HG02759 (cell line): ENCODE measurements around the gene KRT37.

Source experiments
- ATAC-seq: cut with Tn5 transposase; IDR thresholded peaks from one replicate; pipeline ENCODE4 v1.9.1; 2021; ENCODE audit warnings: mild to moderate bottlenecking, moderate library complexity; ENCODE audit not compliant: unreplicated experiment

Gene KRT37

GRCh38 chr17:41424111-41424635, at the start of gene KRT37:
KRT37 (minus strand) TSS chr17:41424585; CDS start chr17:41424523, 62 bp downstream.
- no peak for ATAC-seq

DNA sequence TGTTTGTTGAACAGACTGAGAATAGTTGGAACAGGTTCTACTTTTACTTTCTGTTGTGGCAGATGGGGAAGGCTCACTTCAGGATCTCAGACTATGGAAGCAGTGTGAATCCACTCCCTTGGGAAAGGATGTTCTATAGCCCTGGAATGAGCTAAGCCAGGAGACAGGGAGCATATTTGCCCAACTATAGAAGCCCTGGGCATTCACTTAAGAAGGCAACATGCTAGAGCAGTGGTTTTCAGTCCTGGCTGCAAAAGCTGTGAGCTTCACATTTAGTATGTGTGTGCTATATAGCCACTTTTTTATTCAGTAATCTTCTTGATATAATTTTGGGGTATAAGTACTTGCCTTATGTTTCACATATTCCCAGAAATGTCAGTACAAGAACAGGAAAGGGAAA, 44.0 kb upstream of the KRT37 start:
- ATAC-seq: no peak

- ATAC-seq: no peak
These were observed 43.2 kb upstream of the KRT37 start for GRCh38 chr17:41467561-41467960.

GRCh38 chr17:41466988-41467387, 42.6 kb upstream of the KRT37 start, which contains the start of gene KRT32:
KRT32 (minus strand) TSS chr17:41467386; CDS start chr17:41467325, 61 bp downstream.
- no peak for ATAC-seq

DNA sequence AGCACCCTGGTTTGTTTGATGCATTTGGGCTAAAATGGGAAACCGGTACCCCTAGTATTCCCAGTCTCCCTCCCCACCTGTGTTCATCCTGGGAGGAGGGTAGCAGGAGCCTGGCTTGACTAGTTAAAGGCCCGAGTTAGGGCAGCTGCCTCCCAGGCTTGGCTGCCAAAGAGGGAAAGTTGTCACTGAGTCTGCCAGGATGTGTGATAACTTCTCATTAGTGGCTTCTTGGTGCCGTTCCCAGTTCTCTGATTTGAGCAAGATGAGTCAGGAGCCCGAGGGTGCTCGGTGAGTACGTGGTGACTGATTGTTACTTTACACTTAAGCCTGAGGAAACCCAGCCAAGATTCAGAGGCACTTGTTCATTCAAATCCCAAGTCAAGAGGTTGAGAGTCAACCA, 40.3 kb upstream of the KRT37 start:
- ATAC-seq: no peak

DNA sequence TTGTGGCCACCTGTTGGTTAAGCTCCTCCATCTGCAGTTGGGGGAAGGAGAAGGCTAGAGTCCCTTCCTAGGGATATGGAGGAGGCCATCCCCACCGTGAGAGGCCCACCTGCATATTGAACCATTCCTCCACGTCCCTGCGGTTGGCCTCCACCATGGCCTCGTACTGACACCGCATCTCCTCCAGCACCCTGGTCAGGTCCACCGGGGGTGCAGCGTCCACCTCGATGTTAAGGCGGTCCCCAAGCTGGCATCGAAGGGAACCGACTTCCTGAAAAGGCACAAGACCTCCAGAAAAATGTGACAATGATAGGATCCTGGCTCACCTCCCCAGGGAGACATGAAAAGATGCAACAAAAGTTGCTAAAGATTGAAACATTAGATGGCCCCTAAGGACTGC, 39.8 kb upstream of the KRT37 start:
- ATAC-seq: no peak

GRCh38 chr17:41463746-41464145, 39.4 kb upstream of the KRT37 start:
- ATAC-seq: no peak

DNA sequence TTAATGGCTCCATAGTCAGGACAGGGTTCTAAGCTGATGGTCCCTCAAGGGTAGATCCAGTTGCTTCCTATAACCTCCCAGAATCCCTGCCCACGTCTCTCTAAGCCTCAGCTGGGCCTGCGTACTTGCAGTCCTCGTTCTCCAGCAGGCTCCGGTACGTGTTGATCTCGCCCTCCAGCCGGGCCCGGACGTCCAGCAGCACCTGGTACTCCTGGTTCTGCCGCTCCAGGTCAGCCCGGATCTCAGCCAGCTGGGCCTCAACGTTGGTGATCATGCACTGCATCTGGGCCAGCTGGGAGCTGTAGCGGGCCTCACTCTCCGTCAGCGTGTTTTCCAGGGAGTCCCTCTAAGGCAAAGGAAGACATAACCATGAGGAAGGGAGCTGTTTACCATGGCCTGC, 38.3 kb upstream of the KRT37 start:
- ATAC-seq: no peak

GRCh38 chr17:41457676-41458075, 33.3 kb upstream of the KRT37 start:
- ATAC-seq: no peak

GRCh38 chr17:41456204-41456603, 31.8 kb upstream of the KRT37 start:
- no peak for ATAC-seq

- ATAC-seq: no peak
These were observed 30.9 kb upstream of the KRT37 start for GRCh38 chr17:41455236-41455635.

- ATAC-seq: no peak
These were observed 28.7 kb upstream of the KRT37 start for GRCh38 chr17:41453066-41453465.

GRCh38 chr17:41452281-41452680, 27.9 kb upstream of the KRT37 start:
- ATAC-seq: no peak

DNA sequence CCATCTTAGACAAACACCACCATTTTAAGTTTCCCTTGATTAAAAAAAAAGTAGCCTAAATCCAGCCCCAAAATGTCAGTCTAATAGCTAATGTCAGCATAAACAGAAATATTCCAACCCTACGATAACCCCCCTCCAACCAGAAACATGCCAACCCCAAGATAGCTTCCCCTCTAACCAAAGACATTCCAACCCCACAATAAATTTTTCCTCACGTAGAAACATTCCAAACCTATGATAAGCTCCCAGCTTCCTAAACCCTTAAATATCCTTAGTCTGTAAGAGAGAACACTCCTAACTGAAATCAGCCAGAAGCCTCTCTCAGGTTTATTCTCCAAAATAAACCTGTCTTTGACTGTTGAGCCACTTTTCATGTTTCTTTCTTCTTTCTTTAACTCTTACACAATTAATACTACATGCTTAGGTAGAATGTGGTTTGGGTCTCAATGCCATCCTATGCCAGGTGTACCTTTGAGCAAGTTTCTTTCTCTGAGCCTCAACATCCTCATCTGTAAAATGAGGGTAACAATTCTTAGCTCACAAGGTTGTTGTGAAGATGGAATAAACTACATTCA, 26.9 kb upstream of the KRT37 start:
- no peak for ATAC-seq

DNA sequence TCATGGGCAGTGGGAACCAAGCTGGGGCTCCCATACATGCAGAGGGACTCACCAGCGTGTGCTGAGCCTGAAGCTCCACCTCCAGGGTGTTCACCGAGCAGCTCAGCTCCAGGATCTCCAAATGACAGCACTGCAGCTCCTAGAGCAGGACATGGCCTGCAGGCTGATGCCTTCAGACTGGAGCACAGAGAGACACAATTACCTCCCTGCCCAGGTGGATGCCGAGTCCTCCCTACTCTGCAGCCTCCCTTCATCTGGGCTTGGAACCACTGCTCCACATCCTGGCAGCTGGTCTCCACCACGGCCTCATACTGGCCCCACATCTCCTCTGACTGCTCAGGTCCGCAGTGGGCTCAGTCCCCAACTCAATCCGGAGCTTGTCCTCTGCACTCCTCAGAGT, 24.6 kb upstream of the KRT37 start:
- no peak for ATAC-seq

DNA sequence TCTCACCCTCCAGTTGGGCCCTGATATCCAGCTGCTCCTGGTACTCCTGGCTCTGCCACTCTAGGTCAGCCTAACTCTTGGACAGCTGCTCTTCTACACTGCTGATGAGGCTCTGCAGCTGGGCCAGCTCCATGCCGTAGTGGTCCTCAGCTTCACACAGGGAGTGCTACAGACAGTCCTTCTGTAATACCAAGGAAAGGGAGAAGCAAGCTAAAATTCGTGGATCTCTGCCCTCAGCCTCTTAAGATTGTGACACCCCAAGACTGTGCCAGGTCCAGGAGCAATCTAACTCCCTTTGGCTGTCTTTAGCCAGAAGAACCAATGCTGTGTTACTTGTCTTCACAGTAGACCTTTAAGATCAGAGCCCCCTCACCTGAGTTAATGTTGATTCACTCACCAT, 24.1 kb upstream of the KRT37 start:
- ATAC-seq: no peak

GRCh38 chr17:41446806-41447205, 22.4 kb upstream of the KRT37 start:
- no peak for ATAC-seq

GRCh38 chr17:41444640-41445039, 20.3 kb upstream of the KRT37 start:
- ATAC-seq: no peak

DNA sequence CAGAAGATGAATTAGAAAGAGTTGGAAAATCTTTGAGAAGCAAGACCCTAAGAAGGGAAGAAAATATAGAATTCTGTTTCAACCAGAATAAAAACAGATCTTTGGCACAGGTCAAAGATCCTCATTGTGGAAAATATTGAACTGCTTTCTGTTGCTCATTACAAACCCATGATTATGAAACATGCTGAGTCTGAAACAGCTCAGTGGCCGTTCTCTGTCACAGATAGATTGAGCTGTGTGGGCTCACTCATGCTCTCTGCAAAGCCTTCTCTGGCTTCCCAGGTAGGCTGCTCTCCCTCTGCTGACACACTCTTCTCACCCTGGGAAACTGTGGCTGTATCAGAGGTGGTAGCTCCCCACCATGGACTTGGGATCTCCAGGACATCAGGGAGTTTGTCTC, 19.8 kb upstream of the KRT37 start:
- ATAC-seq: no peak

GRCh38 chr17:41442739-41443138, 18.4 kb upstream of the KRT37 start:
- ATAC-seq: no peak

GRCh38 chr17:41440531-41441033, 16.2 kb upstream of the KRT37 start, which contains the start of gene KRT38:
KRT38 (minus strand) TSS chr17:41440983; CDS start chr17:41440921, 62 bp downstream.
- ATAC-seq: no peak

GRCh38 chr17:41439375-41439774, 15.0 kb upstream of the KRT37 start:
- no peak for ATAC-seq

GRCh38 chr17:41437769-41438168, 13.4 kb upstream of the KRT37 start:
- ATAC-seq: no peak
